PC-3 (cell line): ENCODE results near the gene GLI3. TPM values are rescaled to one million over a fixed set of nuclear protein-coding genes. Genes with fewer than 3 reads are reported as not detected.
A peak's percentile ranks its signal among the peaks of the same experiment; 100 is the strongest.

Source experiments
- ATAC-seq: fragments of 200-7000 bp; cut with Tn5 transposase; 2 replicates; pipeline ENCODE4 v1.9.1; 2020; ENCODE audit warnings: mild to moderate bottlenecking, moderate library complexity
- BruUV-seq: library from RNA; stranded (reverse); fragments of 400-500 nt; replicated peaks from 2 replicates; lab custom pipeline; 2021; lab: Mats Ljungman, UMichigan
- CTCF ChIA-PET: fragments of 300-600 bp; sonication (Branson Sonifier 250); formaldehyde crosslinking; loops from one replicate; lab custom pipeline; 2022; ENCODE audit warnings: antibody characterized with exemption; lab: Charles Lee
- POLR2A ChIA-PET: fragments of 300-600 bp; sonication (Branson Sonifier 250); formaldehyde crosslinking; loops from one replicate; lab custom pipeline; 2022; ENCODE audit warnings: antibody characterized with exemption; ENCODE audit not compliant: unreplicated experiment; lab: Charles Lee
- DNase-seq: peaks from one replicate; pipeline ENCODE4 v3.0.0-alpha.2; 2015
- H2AFZ ChIP-seq: fragments of 300-600 bp; sonication (generic); 2 replicates; pipeline ENCODE4 v1.6.0; 2016; ENCODE audit warnings: antibody characterized with exemption, low read length
- H3F3A ChIP-seq: fragments of 300-600 bp; sonication (generic); one replicate; pipeline ENCODE4 v1.6.0; 2017; ENCODE audit warnings: antibody characterized with exemption, low read length, control low read depth, mild to moderate bottlenecking; ENCODE audit not compliant: unreplicated experiment
- H3K27ac ChIP-seq: fragments of 300-600 bp; sonication (generic); 2 replicates; pipeline ENCODE4 v1.5.1; 2016; ENCODE audit warnings: mild to moderate bottlenecking, low read length
- H3K27me3 ChIP-seq: fragments of 300-600 bp; sonication (generic); 2 replicates; pipeline ENCODE4 v1.6.1; 2016; ENCODE audit warnings: low read length, mixed read lengths
- H3K36me3 ChIP-seq: fragments of 300-600 bp; sonication (generic); 2 replicates; pipeline ENCODE4 v1.6.1; 2016; ENCODE audit warnings: low read depth, mixed run types, low read length, mixed read lengths
- H3K4me1 ChIP-seq: fragments of 300-600 bp; sonication (generic); 2 replicates; pipeline ENCODE4 v1.5.1; 2016; ENCODE audit warnings: low read length; ENCODE audit not compliant: insufficient read depth
- H3K4me2 ChIP-seq: fragments of 300-600 bp; sonication (generic); 2 replicates; pipeline ENCODE4 v1.6.0; 2016; ENCODE audit warnings: low read length
- H3K4me3 ChIP-seq: fragments of 300-600 bp; sonication (generic); 2 replicates; pipeline ENCODE4 v1.5.1; 2016; ENCODE audit warnings: mild to moderate bottlenecking, low read length, mixed read lengths
- H3K79me2 ChIP-seq: fragments of 300-600 bp; sonication (generic); 2 replicates; pipeline ENCODE4 v1.6.1; 2017; ENCODE audit warnings: low read length, mixed read lengths
- H3K9ac ChIP-seq: fragments of 300-600 bp; sonication (generic); 2 replicates; pipeline ENCODE4 v1.6.0; 2016; ENCODE audit warnings: mild to moderate bottlenecking, low read length
- H3K9me2 ChIP-seq: fragments of 300-600 bp; sonication (generic); replicated peaks from 2 replicates; pipeline ENCODE4 v1.6.1; 2016; ENCODE audit warnings: mixed run types, low read length, mixed read lengths
- H3K9me3 ChIP-seq: fragments of 300-600 bp; sonication (generic); 2 replicates; pipeline ENCODE4 v1.6.1; 2016; ENCODE audit warnings: low read length, mixed read lengths
- H4K20me1 ChIP-seq: fragments of 300-600 bp; sonication (generic); 2 replicates; pipeline ENCODE4 v1.6.1; 2016; ENCODE audit warnings: low read length, mixed read lengths
- CTCF ChIP-seq: fragments of 300-600 bp; sonication (generic); conservative IDR thresholded peaks from 2 replicates; pipeline ENCODE4 v1.5.1; 2017; ENCODE audit warnings: antibody characterized with exemption, low read depth, mild to moderate bottlenecking, low read length
- EZH2 ChIP-seq: fragments of 300-600 bp; sonication (generic); IDR thresholded peaks from one replicate; pipeline ENCODE4 v1.6.1; 2017; ENCODE audit warnings: antibody characterized with exemption, mild to moderate bottlenecking, low read length; ENCODE audit not compliant: unreplicated experiment
- EZH2phosphoT487 ChIP-seq: fragments of 300-600 bp; sonication (generic); IDR thresholded peaks from 2 replicates; pipeline ENCODE4 v1.6.1; 2018; ENCODE audit warnings: mild to moderate bottlenecking, antibody characterized with exemption, low read length, borderline replicate concordance
- intact Hi-C: fragments of 100-400 bp; cut with micrococcal nuclease; formaldehyde crosslinking; loops from 2 replicates; pipeline ENCODE4 v1.9.0; 2023
- total RNA-seq: library from RNA; depleted of rRNA; stranded (reverse); fragments of >200 nt; gene quantifications from 2 replicates; pipeline ENCODE4 v1.2.3, GENCODE V29; 2014

GLI3 gene
- total RNA-seq, 1 experiment from 2014 or later = 3.5 TPM

- H4K20me1 ChIP-seq = no peaks in the 10 kb centered on the region
- no peaks in the 10 kb centered on the region for H3K27me3 ChIP-seq
- ATAC-seq (no peak), DNase-seq (no peak)
- no peak for TF ChIP-seq CTCF
- no peak for TF ChIP-seq EZH2
- TF ChIP-seq EZH2phosphoT487 = no peak
- H3K79me2 ChIP-seq = no peaks in the 10 kb centered on the region
- no peaks in the 10 kb centered on the region for H3K36me3 ChIP-seq
- CTCF ChIA-PET = no interaction called here
- no peak overlapping the region for H3K4me2 ChIP-seq
- no peak overlapping the region for H3K4me3 ChIP-seq
- H3F3A ChIP-seq = peaks cover 4% of the 10 kb centered on the region
- H3K9me2 ChIP-seq = no peaks in the 10 kb centered on the region
- no peak overlapping the region for H2AFZ ChIP-seq
- POLR2A ChIA-PET = no interaction called here
- H3K9ac ChIP-seq = no peak overlapping the region
- no peaks in the 10 kb centered on the region for H3K9me3 ChIP-seq
- no TSS peak for BruUV-seq
- intact Hi-C loops = no loop called here
- H3K27ac ChIP-seq = peak overlapping the region; percentile 78
- H3K4me1 ChIP-seq = peaks cover 25% of the 10 kb centered on the region
Measured at GRCh38 chr7:42068554-42069280, 168.3 kb downstream of the GLI3 start.

- no peak overlapping the region for H2AFZ ChIP-seq
- H3F3A ChIP-seq = peaks cover 4% of the 10 kb centered on the region
- no peak overlapping the region for H3K27ac ChIP-seq
- no peak overlapping the region for H3K4me3 ChIP-seq
- peaks cover 21% of the 10 kb centered on the region for H3K4me1 ChIP-seq
- intact Hi-C loops = no loop called here
- no peaks in the 10 kb centered on the region for H3K27me3 ChIP-seq
- DNase-seq = no peak
- no peaks in the 10 kb centered on the region for H3K9me3 ChIP-seq
- TF ChIP-seq EZH2phosphoT487 (no peak), CTCF (no peak)
- H4K20me1 ChIP-seq = no peaks in the 10 kb centered on the region
- BruUV-seq = no TSS peak
- ChIA-PET POLR2A (no interaction called here), CTCF (no interaction called here)
- no peak overlapping the region for H3K4me2 ChIP-seq
- no peaks in the 10 kb centered on the region for H3K79me2 ChIP-seq
- H3K9me2 ChIP-seq = no peaks in the 10 kb centered on the region
- ATAC-seq = no peak
- H3K36me3 ChIP-seq = no peaks in the 10 kb centered on the region
- H3K9ac ChIP-seq = no peak overlapping the region
Measured at GRCh38 chr7:42065942-42066341, 171.1 kb downstream of the GLI3 start.

- no peak for TF ChIP-seq EZH2phosphoT487
- ATAC-seq = no peak
- no TSS peak for BruUV-seq
Measured at GRCh38 chr7:42065015-42065414, 172.0 kb downstream of the GLI3 start.

More at GRCh38 chr7:42065015-42065414, 172.0 kb downstream of the GLI3 start:
- H4K20me1 ChIP-seq = no peaks in the 10 kb centered on the region
- H3K9ac ChIP-seq = no peak overlapping the region
- H3K4me1 ChIP-seq = peaks cover 12% of the 10 kb centered on the region
- H3K4me2 ChIP-seq = no peak overlapping the region
- no peaks in the 10 kb centered on the region for H3K9me2 ChIP-seq
- no peak overlapping the region for H3K27ac ChIP-seq
- H3F3A ChIP-seq = no peaks in the 10 kb centered on the region
- DNase-seq = no peak
- H2AFZ ChIP-seq = no peak overlapping the region
- intact Hi-C loops = no loop called here
- POLR2A ChIA-PET = no interaction called here
- no peaks in the 10 kb centered on the region for H3K9me3 ChIP-seq
- H3K27me3 ChIP-seq = no peaks in the 10 kb centered on the region
- CTCF ChIA-PET = no interaction called here
- H3K36me3 ChIP-seq = no peaks in the 10 kb centered on the region
- H3K79me2 ChIP-seq = no peaks in the 10 kb centered on the region
- no peak overlapping the region for H3K4me3 ChIP-seq
